Urinary bladder (tissue), 4 donors: ENCODE data around the gene TTLL4. TPM values are rescaled to one million over a fixed set of nuclear protein-coding genes. Genes with fewer than 3 reads are reported as not detected.

Experiments used
- DNase-seq: peaks from one replicate; pipeline ENCODE4 v3.0.0-alpha.2; 2015; ENCODE audit errors: extremely low spot score
- H3K27ac ChIP-seq: one replicate; pipeline ENCODE4 v1.5.1; 2013; ENCODE audit warnings: low read depth, mild to moderate bottlenecking, moderate library complexity
- H3K36me3 ChIP-seq: one replicate; pipeline ENCODE4 v1.6.1; 2013; ENCODE audit warnings: mild to moderate bottlenecking, moderate library complexity; ENCODE audit not compliant: insufficient read depth
- H3K4me1 ChIP-seq: one replicate; pipeline ENCODE4 v1.6.1; 2013; ENCODE audit warnings: mild to moderate bottlenecking, moderate library complexity; ENCODE audit not compliant: insufficient read depth
- H3K4me3 ChIP-seq: one replicate; pipeline ENCODE4 v1.5.1; 2013; ENCODE audit warnings: low read depth, low read length
- WGBS: extraction: QIAGEN DNeasy Blood & Tissue Kit; methylation state at CpG from one replicate; pipeline ENCODE4 v1.1.7; 2013; 5-methylcytosine and 5-hydroxymethylcytosine counted together
- polyA plus RNA-seq: library from polyadenylated mRNA; stranded (reverse); fragments of 200-250 nt; gene quantifications from one replicate; pipeline ENCODE4 v1.2.3, GENCODE V29; 2013
- total RNA-seq: library from RNA; depleted of rRNA; stranded (reverse); fragments of >200 nt; gene quantifications from one replicate; pipeline ENCODE4 v1.2.3, GENCODE V29; 2014
- donor health status: healthy with polysubstance abuse.
- donor health status: healthy.

The TTLL4 gene
- total and polyA plus RNA-seq, 2 donors, result 8.8 to 9.0 TPM

GRCh38 chr2:218798767-218799504, 88.3 kb downstream of the TTLL4 start:
- 52% methylated on average over 12 of the region's 12 CpGs for WGBS

GRCh38 chr2:218799990-218800389, 89.4 kb downstream of the TTLL4 start:
- 33% methylated on average over 6 of the region's 6 CpGs for WGBS
- H3K4me1 ChIP-seq, result no peaks in the 10 kb centered on the region
- DNase-seq, result no peak

More at GRCh38 chr2:218798767-218799504, 88.3 kb downstream of the TTLL4 start:
- no peaks in the 10 kb centered on the region for H3K4me1 ChIP-seq
- H3K4me3 ChIP-seq, result no peak overlapping the region
- no peaks in the 10 kb centered on the region for H3K36me3 ChIP-seq
- DNase-seq, result no peak
- no peak overlapping the region for H3K27ac ChIP-seq

GRCh38 chr2:218802386-218802994, 91.9 kb downstream of the TTLL4 start:
- 33% methylated on average over 4 of the region's 4 CpGs for WGBS
- DNase-seq, result no peak
- H3K4me1 ChIP-seq, result no peaks in the 10 kb centered on the region
- no peaks in the 10 kb centered on the region for H3K36me3 ChIP-seq
- no peak overlapping the region for H3K4me3 ChIP-seq
- H3K27ac ChIP-seq, result no peak overlapping the region

More at GRCh38 chr2:218799990-218800389, 89.4 kb downstream of the TTLL4 start:
- Histone ChIP-seq H3K36me3 (no peaks in the 10 kb centered on the region), H3K27ac (no peak overlapping the region), H3K4me3 (no peak overlapping the region)

- Histone ChIP-seq H3K36me3 (no peaks in the 10 kb centered on the region), H3K4me3 (no peak overlapping the region), H3K4me1 (no peaks in the 10 kb centered on the region), H3K27ac (no peak overlapping the region)
- DNase-seq, result no peak
- 91% methylated on average over 1 of the region's 1 CpG for WGBS
Measured at GRCh38 chr2:218804817-218805216, 94.2 kb downstream of the TTLL4 start.

Other genes with a start within 250 kb of the TTLL4 start
- 37.1 TPM for gene USP37, start 142.5 kb upstream of the TTLL4 start, total RNA-seq
- gene USP37, start 142.5 kb upstream of the TTLL4 start, polyA plus RNA-seq, result 4.6 TPM
- gene CNOT9, start 142.0 kb upstream of the TTLL4 start, total RNA-seq, result 43.8 TPM
- 19.6 TPM for gene CNOT9, start 142.0 kb upstream of the TTLL4 start, polyA plus RNA-seq
- 6.7 TPM for gene PLCD4, start 102.9 kb upstream of the TTLL4 start, total RNA-seq
- 28.4 TPM for gene PLCD4, start 102.9 kb upstream of the TTLL4 start, polyA plus RNA-seq
- gene ZNF142, start 51.2 kb upstream of the TTLL4 start, total RNA-seq, result 8.5 TPM
- gene ZNF142, start 51.2 kb upstream of the TTLL4 start, polyA plus RNA-seq, result 12.8 TPM
- 24.3 TPM for gene BCS1L, start 51.2 kb upstream of the TTLL4 start, total RNA-seq
- gene BCS1L, start 51.2 kb upstream of the TTLL4 start, polyA plus RNA-seq, result 39.5 TPM
- 20.6 TPM for gene RNF25, start 38.8 kb upstream of the TTLL4 start, total RNA-seq
- 29.0 TPM for gene RNF25, start 38.8 kb upstream of the TTLL4 start, polyA plus RNA-seq
- 48.6 TPM for gene STK36, start 38.7 kb upstream of the TTLL4 start, total RNA-seq
- gene STK36, start 38.7 kb upstream of the TTLL4 start, polyA plus RNA-seq, result 17.9 TPM
- gene CYP27A1, start 71.3 kb downstream of the TTLL4 start, total RNA-seq, result 10.3 TPM
- 41.1 TPM for gene CYP27A1, start 71.3 kb downstream of the TTLL4 start, polyA plus RNA-seq
- gene PRKAG3, start 121.0 kb downstream of the TTLL4 start, total RNA-seq, result 1.2 TPM
- not detected for gene PRKAG3, start 121.0 kb downstream of the TTLL4 start, polyA plus RNA-seq
- 0.16 TPM for gene WNT6, start 149.0 kb downstream of the TTLL4 start, total RNA-seq
- gene WNT6, start 149.0 kb downstream of the TTLL4 start, polyA plus RNA-seq, result 3.0 TPM
- gene WNT10A, start 170.0 kb downstream of the TTLL4 start, total RNA-seq, result 1.9 TPM
- gene WNT10A, start 170.0 kb downstream of the TTLL4 start, polyA plus RNA-seq, result 1.2 TPM
- gene CDK5R2, start 248.8 kb downstream of the TTLL4 start, total RNA-seq, result 0.16 TPM
- gene CDK5R2, start 248.8 kb downstream of the TTLL4 start, polyA plus RNA-seq, result 0.23 TPM